SK-N-SH (cell line): ENCODE results near the gene EPHB2. TPM values are rescaled to one million over a fixed set of nuclear protein-coding genes. Genes with fewer than 3 reads are reported as not detected.

Experiments used
- CTCF ChIA-PET: fragments of 300-600, 350-600 bp; formaldehyde crosslinking; extraction: SDS; loops from one replicate; lab custom pipeline; 2021; lab: Yijun Ruan, JAX
- POLR2A ChIA-PET: fragments of 350-600 bp; sonication (Branson Sonifier 250); formaldehyde crosslinking; extraction: SDS; loops from one replicate; lab custom pipeline; 2020; ENCODE audit warnings: antibody characterized with exemption, inconsistent platforms; lab: Yijun Ruan, JAX
- DNase-seq: peaks from one replicate; pipeline ENCODE4 v3.0.0; 2012
- H2AFZ ChIP-seq: fragments of 200-600 bp; sonication (generic); 2 replicates; pipeline ENCODE4 v1.8.1; 2016; ENCODE audit warnings: antibody characterized with exemption, mild to moderate bottlenecking, low read depth
- H3F3A ChIP-seq: fragments of 200-600 bp; sonication (generic); replicated peaks from 2 replicates; pipeline ENCODE3; 2016; ENCODE audit warnings: antibody characterized with exemption, mild to moderate bottlenecking; ENCODE audit not compliant: insufficient read depth
- H3K27ac ChIP-seq, 2 experiments: fragments of 200-500 bp in 1 of 2; fragments of 200-600 bp in 1 of 2; sonication (Bioruptor generic) in 1 of 2; sonication (generic), shearing (Covaris generic) in 1 of 2; 2 replicates each; pipeline versions ENCODE4 v1.5.1 to v1.6.1; 2014 to 2016; ENCODE audit warnings: low read depth in 2 of 2, inconsistent platforms in 1 of 2, low read length in 1 of 2, mild to moderate bottlenecking in 1 of 2, mixed read lengths in 1 of 2
- H3K27me3 ChIP-seq: fragments of 200-600 bp; sonication (generic), shearing (Covaris generic); 2 replicates; pipeline ENCODE4 v1.6.1; 2016; ENCODE audit warnings: mixed run types; ENCODE audit not compliant: insufficient read depth
- H3K36me3 ChIP-seq, 2 experiments: fragments of 200-500 bp in 1 of 2; fragments of 200-600 bp in 1 of 2; sonication (Bioruptor generic) in 1 of 2; sonication (generic) in 1 of 2; replicated peaks in 1 of 2; 2 replicates each; pipeline versions ENCODE3 to v1.5.1; 2014 to 2016; ENCODE audit warnings: low read length in 1 of 2, mild to moderate bottlenecking in 1 of 2; ENCODE audit not compliant: insufficient read depth in 2 of 2, control insufficient read depth in 1 of 2
- H3K4me1 ChIP-seq, 2 experiments: fragments of 200-500 bp in 1 of 2; fragments of 200-600 bp in 1 of 2; sonication (Bioruptor generic) in 1 of 2; sonication (generic), shearing (Covaris generic) in 1 of 2; 2 replicates each; pipeline versions ENCODE4 v1.5.1 to v1.6.1; 2014 to 2016; ENCODE audit warnings: low read depth in 1 of 2, low read length in 1 of 2, mixed run types in 1 of 2; ENCODE audit not compliant: insufficient read depth in 2 of 2, control insufficient read depth in 1 of 2
- H3K4me2 ChIP-seq: fragments of 200-600 bp; sonication (generic), shearing (Covaris generic); 2 replicates; pipeline ENCODE4 v1.6.1; 2017; ENCODE audit warnings: mixed run types
- H3K4me3 ChIP-seq, 2 experiments: fragments of 200-500 bp in 1 of 2; fragments of 200-600 bp in 1 of 2; sonication (Bioruptor generic) in 1 of 2; sonication (generic), shearing (Covaris generic) in 1 of 2; 2 replicates each; pipeline versions ENCODE4 v1.5.1 to v1.8.1; 2014 to 2016; ENCODE audit warnings: low read depth in 2 of 2, inconsistent platforms in 1 of 2, low read length in 1 of 2, mild to moderate bottlenecking in 1 of 2, mixed read lengths in 1 of 2, moderate library complexity in 1 of 2
- H3K79me2 ChIP-seq: fragments of 200-600 bp; sonication (generic); 2 replicates; pipeline ENCODE4 v1.8.1; 2017; ENCODE audit warnings: mild to moderate bottlenecking; ENCODE audit not compliant: insufficient read depth
- H3K9ac ChIP-seq: fragments of 200-600 bp; sonication (generic); 2 replicates; pipeline ENCODE4 v1.6.1; 2017; ENCODE audit warnings: mixed run types
- H3K9me2 ChIP-seq: fragments of 200-600 bp; sonication (generic); 2 replicates; pipeline ENCODE4 v1.6.1; 2017; ENCODE audit warnings: mixed run types
- H3K9me3 ChIP-seq: fragments of 200-600 bp; sonication (generic); 2 replicates; pipeline ENCODE4 v1.6.1; 2017; ENCODE audit warnings: mixed run types, mild to moderate bottlenecking, moderate library complexity
- H4K20me1 ChIP-seq: fragments of 200-600 bp; sonication (generic); 2 replicates; pipeline ENCODE4 v1.6.1; 2017; ENCODE audit warnings: mild to moderate bottlenecking, mixed run types; ENCODE audit not compliant: insufficient read depth
- EP300 ChIP-seq, 2 experiments: IDR thresholded peaks; 2 replicates each; pipeline versions ENCODE4 v1.4.0 to v1.6.1; 2012; ENCODE audit warnings: borderline replicate concordance in 1 of 2, low read depth in 1 of 2, low read length in 1 of 2
- MEF2A ChIP-seq: IDR thresholded peaks from 2 replicates; pipeline ENCODE4 v1.4.0; 2012; ENCODE audit warnings: low read depth, borderline replicate concordance
- RCOR1 ChIP-seq: fragments of 150-350 bp; IDR thresholded peaks from 2 replicates; pipeline ENCODE4 v1.6.1; 2017; ENCODE audit warnings: antibody characterized with exemption, low read length
- SMC3 ChIP-seq: IDR thresholded peaks from 2 replicates; pipeline ENCODE4 v1.6.1; 2012; ENCODE audit warnings: low read depth, low read length, improper control_type of control experiment
- TCF12 ChIP-seq: IDR thresholded peaks from 2 replicates; pipeline ENCODE4 v1.4.0; 2012
- TEAD4 ChIP-seq: IDR thresholded peaks from 2 replicates; pipeline ENCODE4 v1.4.0; 2012; ENCODE audit warnings: mild to moderate bottlenecking, borderline replicate concordance; ENCODE audit not compliant: insufficient read depth
- WGBS: methylation state at CpG from one replicate; pipeline ENCODE4 v1.1.6; 2017; ENCODE audit warnings: low lambda C conversion rate; 5-methylcytosine and 5-hydroxymethylcytosine counted together
- polyA plus RNA-seq, 3 experiments: library from polyadenylated mRNA; depleted of rRNA; stranded (reverse); fragments of >200 nt; gene quantifications; 2 replicates each; pipeline ENCODE4 v1.2.3, GENCODE V29; 2012
- TF ChIP-seq, protein P1 (sequence below): IDR thresholded peaks from 2 replicates; pipeline ENCODE4; 2012
- TF ChIP-seq, protein P2 (sequence below): IDR thresholded peaks from 2 replicates; pipeline ENCODE4 v1.6.1; 2012; ENCODE audit warnings: mild to moderate bottlenecking, low read depth, low read length, moderate library complexity
- TF ChIP-seq, protein P3 (sequence below): IDR thresholded peaks from 2 replicates; pipeline ENCODE4 v1.4.0; 2012; ENCODE audit warnings: low read depth, borderline replicate concordance
- TF ChIP-seq, protein P4 (sequence below): fragments of 200-600 bp; sonication (generic); IDR thresholded peaks from 2 replicates; pipeline ENCODE4 v1.6.1; 2017; ENCODE audit warnings: antibody characterized with exemption, mild to moderate bottlenecking, moderate library complexity

The EPHB2 gene
- polyA plus RNA-seq, 1 of the 3 experiments (the other 2 are of a cell fraction) = 25.2 TPM

DNA sequence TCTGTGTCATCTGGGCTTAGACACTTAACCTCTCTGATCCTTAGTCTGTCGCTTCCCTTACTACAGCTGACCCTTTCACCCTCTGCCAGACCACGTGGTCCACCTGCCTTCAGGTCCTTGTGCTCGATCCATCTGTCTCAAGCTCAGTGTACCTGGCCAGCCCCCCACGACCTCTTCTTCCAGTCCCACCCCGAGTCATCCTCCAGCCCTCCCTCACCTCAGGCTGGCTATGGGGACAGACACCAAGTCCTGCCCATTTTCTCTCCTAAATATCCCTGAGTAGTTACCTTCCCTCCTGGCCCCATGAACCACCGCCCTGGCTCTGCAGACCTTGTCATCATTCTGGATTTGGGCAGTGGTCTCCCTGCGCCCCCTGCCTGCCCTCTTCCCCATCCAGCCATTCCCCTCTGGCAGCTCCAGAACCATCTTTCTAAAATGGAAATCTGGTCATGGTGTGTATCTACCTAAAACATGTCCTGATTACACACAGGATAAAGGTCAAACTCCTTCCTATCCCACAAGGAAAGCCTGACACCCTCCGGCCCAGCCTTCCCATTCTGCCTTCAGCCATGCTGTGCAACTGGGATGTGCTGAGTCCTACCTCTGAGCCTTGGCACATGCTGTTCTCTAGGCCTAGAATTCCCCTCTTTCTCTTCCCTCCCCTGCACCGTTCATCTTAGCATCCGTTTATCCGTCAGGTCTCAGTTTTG, 107.6 kb downstream of the EPHB2 start:
- WGBS = 93% methylated on average over 11 of the region's 11 CpGs
- no peak overlapping the region for H3K4me2 ChIP-seq
- no peaks in the 10 kb centered on the region for H3K79me2 ChIP-seq
- H3F3A ChIP-seq = peaks cover 8% of the 10 kb centered on the region
- no peak for DNase-seq
- no peaks in the 10 kb centered on the region for H3K9me3 ChIP-seq
- no peaks in the 10 kb centered on the region for H3K27me3 ChIP-seq
- no peaks in the 10 kb centered on the region for H4K20me1 ChIP-seq
- no peak overlapping the region; a peak in 1 of 4 replicates for H3K27ac ChIP-seq
- H3K4me3 ChIP-seq = no peak overlapping the region
- no peaks in the 10 kb centered on the region for H3K36me3 ChIP-seq
- TF ChIP-seq, protein P1, sequence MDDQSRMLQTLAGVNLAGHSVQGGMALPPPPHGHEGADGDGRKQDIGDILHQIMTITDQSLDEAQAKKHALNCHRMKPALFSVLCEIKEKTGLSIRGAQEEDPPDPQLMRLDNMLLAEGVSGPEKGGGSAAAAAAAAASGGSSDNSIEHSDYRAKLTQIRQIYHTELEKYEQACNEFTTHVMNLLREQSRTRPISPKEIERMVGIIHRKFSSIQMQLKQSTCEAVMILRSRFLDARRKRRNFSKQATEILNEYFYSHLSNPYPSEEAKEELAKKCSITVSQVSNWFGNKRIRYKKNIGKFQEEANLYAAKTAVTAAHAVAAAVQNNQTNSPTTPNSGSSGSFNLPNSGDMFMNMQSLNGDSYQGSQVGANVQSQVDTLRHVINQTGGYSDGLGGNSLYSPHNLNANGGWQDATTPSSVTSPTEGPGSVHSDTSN = no peak
- TF ChIP-seq RCOR1 (no peak), MEF2A (no peak), EP300 (IDR thresholded peaks at IDR 0.05; ENCODE audit: borderline replicate concordance in 1 of 2, low read depth in 1 of 2, low read length in 1 of 2) (no peak), TEAD4 (no peak), TCF12 (no peak), SMC3 (no peak)
- TF ChIP-seq, protein P2, sequence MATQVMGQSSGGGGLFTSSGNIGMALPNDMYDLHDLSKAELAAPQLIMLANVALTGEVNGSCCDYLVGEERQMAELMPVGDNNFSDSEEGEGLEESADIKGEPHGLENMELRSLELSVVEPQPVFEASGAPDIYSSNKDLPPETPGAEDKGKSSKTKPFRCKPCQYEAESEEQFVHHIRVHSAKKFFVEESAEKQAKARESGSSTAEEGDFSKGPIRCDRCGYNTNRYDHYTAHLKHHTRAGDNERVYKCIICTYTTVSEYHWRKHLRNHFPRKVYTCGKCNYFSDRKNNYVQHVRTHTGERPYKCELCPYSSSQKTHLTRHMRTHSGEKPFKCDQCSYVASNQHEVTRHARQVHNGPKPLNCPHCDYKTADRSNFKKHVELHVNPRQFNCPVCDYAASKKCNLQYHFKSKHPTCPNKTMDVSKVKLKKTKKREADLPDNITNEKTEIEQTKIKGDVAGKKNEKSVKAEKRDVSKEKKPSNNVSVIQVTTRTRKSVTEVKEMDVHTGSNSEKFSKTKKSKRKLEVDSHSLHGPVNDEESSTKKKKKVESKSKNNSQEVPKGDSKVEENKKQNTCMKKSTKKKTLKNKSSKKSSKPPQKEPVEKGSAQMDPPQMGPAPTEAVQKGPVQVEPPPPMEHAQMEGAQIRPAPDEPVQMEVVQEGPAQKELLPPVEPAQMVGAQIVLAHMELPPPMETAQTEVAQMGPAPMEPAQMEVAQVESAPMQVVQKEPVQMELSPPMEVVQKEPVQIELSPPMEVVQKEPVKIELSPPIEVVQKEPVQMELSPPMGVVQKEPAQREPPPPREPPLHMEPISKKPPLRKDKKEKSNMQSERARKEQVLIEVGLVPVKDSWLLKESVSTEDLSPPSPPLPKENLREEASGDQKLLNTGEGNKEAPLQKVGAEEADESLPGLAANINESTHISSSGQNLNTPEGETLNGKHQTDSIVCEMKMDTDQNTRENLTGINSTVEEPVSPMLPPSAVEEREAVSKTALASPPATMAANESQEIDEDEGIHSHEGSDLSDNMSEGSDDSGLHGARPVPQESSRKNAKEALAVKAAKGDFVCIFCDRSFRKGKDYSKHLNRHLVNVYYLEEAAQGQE = no peak
- TF ChIP-seq, protein P3, sequence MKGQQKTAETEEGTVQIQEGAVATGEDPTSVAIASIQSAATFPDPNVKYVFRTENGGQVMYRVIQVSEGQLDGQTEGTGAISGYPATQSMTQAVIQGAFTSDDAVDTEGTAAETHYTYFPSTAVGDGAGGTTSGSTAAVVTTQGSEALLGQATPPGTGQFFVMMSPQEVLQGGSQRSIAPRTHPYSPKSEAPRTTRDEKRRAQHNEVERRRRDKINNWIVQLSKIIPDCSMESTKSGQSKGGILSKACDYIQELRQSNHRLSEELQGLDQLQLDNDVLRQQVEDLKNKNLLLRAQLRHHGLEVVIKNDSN = no peak
- TF ChIP-seq, protein P4, sequence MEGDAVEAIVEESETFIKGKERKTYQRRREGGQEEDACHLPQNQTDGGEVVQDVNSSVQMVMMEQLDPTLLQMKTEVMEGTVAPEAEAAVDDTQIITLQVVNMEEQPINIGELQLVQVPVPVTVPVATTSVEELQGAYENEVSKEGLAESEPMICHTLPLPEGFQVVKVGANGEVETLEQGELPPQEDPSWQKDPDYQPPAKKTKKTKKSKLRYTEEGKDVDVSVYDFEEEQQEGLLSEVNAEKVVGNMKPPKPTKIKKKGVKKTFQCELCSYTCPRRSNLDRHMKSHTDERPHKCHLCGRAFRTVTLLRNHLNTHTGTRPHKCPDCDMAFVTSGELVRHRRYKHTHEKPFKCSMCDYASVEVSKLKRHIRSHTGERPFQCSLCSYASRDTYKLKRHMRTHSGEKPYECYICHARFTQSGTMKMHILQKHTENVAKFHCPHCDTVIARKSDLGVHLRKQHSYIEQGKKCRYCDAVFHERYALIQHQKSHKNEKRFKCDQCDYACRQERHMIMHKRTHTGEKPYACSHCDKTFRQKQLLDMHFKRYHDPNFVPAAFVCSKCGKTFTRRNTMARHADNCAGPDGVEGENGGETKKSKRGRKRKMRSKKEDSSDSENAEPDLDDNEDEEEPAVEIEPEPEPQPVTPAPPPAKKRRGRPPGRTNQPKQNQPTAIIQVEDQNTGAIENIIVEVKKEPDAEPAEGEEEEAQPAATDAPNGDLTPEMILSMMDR = no peak
- TF ChIP-seq, all 33 proteins: peak for 0
- POLR2A ChIA-PET = interaction anchor here (0.6 kb wide), 1 partner anchor 21 kb away, joined by 3 read pairs; no protein-coding TSS in a partner anchor
- no peak overlapping the region for H3K9ac ChIP-seq
- CTCF ChIA-PET = interaction anchor here (0.6 to 1.4 kb wide), 3 partner anchors 44 to 121 kb away, joined by 3 to 7 read pairs (median 3); no protein-coding TSS in a partner anchor
- no peaks in the 10 kb centered on the region for H3K9me2 ChIP-seq
- H2AFZ ChIP-seq = no peak overlapping the region
- peaks cover 0 to 49% of the 10 kb centered on the region in 2 experiments; a peak in 1 of 4 replicates for H3K4me1 ChIP-seq
